Middle frontal gyrus (tissue), 1 donor: ENCODE measurements around the gene TOP3B.

ENCODE experiments used
- DNase-seq: peaks from one replicate; pipeline ENCODE4 v3.0.0-alpha.2; 2015; ENCODE audit warnings: low spot score; ENCODE audit errors: extremely low spot score

Gene TOP3B

DNA sequence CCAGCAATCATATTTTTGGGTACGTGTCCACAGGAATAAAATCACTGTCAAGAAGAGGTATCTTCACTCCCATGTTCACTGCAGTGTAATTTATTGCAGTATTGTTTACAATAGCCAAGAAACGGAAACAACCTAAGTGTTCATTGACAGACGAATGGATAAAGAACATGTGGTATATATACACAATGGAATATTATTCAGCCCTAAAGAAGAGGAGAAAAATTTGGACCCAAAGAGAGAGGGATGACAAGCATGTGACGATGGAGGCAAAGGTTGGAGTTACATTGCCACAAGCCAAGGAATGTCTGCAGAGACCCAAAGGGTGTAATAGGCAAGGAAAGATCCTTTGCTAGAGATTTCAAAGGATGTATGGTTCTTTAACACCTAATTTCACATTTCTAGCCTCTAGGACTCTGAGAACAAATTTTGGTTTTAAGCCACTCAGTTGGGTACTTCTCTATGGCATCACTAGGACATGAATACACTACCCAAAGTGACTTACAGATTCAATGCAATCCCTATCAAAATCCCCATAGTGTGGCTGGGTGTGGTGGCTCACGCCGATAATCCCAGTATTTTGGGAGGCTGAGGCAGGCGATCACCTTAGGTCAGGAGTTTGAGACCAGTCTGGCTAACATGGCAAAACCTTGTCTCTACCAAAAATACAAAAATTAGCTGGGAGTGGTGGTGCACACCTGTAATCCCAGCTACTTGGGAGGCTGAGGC lies 31.1 kb upstream of the TOP3B start:
- DNase-seq, result no peak

DNA sequence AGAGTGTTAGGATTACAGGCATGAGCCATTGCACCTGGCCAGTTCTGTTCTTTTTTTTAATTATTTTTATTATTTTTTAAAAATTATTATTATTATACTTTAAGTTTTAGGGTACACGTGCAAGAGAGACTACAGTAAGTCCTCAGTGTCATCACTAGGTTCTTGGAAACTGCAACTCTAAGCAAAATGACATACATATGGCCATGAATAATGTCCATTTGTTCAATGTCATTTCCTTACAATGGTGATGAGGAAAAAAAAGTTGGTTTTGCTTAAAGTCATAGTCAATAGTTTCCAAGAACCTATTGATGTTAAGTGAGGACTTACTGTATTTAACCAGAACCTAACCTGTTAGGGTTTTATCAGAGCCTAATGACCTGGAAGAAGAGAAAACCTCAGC lies 29.4 kb upstream of the TOP3B start:
- no peak for DNase-seq

DNA sequence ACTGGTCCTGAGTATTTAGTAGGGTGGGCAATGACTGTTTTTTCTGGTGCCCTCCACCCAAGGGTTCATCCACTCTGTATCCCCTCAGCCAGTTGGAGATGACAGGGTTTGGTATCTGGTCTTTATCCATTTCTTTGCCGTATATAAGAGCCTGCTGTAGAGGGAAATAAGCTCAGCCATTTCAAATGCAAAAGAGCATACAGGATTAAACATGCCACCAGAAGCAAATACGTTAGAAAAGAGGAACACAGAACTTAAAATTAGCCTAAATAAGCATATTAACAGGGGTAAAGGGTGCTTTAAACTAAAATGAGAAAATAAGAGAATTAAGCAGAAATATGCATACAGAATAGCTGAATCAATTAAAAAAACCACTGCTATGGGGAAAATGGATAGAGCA lies 27.8 kb upstream of the TOP3B start:
- no peak for DNase-seq

DNA sequence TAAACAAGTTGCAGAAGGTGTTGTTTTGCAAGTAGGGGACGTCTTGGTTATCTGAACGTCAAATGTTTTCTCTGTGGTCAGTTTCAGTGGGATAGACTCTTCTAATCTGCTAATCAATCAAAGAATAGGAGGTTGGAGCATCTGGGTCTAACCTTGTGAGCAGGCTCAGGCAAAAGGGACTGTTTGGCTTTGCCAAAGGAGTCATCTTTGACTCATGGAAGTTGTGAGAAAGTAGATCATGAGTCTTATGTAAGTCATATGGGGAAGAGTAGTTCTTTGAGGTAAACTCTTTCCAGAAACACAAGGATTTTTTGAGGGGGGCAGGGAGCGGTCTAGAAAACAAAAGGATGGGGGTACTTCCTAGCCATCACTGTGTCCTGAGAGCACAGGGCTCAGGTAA lies 27.1 kb upstream of the TOP3B start:
- DNase-seq, result no peak

DNA sequence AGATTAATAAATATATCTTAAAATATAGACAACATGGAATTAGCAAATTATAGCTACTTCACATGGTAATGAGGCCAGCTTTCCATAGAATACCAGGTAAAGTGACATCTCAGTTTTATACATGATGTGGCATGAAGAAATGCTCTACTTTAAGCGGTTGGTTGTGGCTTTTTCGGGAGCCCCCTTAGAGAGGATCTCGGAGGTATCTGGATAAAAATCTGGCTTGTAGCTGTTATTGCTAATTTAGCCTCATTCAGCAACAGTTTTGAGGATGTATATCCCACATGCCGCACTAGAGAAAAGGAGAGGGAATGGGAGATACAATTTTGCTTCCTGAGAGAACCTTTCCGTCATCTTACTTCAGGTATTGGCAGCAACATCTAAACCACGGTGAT lies 24.0 kb upstream of the TOP3B start:
- DNase-seq, result no peak

DNA sequence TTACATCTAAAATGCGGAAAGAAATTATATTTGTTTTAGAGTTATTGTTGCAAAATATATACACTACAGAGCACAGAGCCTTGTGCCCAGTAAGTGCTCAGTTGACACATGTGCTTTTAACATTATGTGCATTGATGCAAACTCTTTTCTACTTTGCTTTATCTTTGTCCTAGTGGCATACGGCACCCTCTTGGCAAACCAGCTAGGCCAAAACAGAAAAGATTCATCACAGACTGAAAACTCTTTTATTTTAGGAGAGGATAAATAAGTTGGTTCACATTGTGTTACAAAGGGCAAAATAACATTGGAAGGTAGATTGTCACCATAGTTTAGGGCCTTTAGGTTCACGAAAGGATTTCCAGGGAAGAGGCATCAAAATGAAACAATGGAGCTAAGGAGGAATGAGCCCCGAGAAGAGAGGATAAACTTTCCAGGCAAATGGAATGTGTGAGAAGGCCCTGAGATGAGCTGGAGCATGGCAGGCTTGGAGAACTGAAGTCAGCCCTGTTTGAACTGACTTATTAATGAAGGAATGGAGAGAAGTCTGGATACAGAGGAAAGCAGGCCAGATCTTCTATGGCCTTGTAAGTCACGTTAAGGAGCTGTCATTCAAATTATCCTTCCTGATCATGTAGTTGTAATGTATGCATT lies 23.5 kb upstream of the TOP3B start:
- no peak for DNase-seq

DNA sequence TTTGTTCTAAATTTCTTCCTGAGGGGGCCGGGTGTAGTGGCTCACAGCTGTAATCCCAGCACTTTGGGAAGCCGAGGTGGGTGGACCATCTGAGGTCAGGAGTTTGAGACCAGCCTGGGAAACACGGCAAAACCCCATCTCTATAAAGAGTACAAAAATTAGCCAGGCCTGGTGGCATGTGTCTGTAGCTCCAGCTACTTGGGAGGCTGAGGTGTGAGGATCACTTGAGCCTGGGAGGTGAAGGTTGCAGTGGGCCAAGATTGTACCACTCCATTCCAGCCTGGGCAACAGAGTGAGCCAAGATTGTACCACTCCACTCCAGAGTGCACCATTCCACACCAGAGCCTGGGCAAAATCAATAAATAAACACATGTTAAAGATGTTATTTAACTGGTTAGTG lies 20.6 kb upstream of the TOP3B start:
- no peak for DNase-seq

DNA sequence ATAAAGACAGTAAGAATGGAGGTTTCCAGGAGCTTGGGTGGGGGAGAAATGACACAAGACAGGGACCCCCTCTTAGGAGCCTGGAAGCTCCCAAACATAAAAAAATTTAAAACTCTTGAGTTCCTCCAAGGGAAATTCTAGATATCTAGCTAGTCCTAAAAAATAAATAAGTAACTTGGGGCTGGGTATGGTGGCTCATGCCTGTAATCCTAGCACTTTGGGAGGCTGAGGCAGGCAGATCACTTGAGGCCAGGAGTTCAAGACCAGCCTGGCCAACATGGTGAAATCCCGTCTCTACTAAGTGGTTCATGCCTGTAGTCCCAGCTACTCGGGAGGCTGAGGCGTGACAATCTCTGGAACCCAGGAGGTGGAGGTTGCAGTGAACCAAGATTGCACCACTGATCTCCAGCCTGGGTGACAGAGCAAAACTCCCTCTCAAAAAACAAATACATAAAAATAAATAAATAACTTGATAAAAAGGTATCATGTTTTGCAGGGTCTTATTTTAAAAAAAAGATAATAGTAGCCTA lies 20.0 kb upstream of the TOP3B start:
- DNase-seq, result no peak

DNA sequence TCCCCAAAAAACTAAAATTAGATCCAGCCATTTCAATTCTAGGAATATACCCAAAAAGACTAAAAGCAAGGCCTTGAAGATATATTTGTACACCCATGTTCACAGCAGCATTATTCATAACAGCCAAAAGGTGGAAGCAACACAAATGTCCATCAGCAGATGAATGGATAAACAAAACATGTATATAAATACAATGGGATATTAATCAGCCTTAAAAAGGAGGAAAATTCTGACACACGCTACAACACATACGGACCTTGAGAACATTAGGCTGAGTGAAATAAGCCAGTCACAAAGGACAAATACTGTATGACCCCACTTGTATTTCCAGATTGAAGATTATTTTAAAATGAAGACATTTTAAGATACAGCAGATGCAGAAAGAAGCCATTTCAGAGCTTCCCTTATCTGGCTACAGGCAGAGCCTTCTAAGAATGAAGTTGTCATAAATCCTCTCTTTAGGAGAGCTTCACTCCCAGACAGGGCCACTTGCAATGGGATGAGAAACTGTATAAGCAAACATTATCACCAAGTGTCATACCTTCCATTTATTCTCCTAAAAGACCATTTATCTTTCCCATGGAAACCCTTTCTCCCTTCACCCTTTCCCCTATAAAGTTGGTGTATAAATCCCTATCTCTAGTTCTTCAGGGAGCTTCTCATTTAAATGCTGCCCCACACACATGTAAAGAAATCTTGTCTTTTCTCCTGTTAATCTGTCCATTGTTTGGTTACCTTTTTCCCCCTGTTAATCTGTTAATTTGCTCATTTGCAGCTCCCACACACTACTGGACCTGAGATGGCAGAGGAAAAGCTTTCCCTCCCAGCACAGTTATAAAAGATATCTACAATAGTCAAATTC lies 19.3 kb upstream of the TOP3B start:
- no peak for DNase-seq

DNA sequence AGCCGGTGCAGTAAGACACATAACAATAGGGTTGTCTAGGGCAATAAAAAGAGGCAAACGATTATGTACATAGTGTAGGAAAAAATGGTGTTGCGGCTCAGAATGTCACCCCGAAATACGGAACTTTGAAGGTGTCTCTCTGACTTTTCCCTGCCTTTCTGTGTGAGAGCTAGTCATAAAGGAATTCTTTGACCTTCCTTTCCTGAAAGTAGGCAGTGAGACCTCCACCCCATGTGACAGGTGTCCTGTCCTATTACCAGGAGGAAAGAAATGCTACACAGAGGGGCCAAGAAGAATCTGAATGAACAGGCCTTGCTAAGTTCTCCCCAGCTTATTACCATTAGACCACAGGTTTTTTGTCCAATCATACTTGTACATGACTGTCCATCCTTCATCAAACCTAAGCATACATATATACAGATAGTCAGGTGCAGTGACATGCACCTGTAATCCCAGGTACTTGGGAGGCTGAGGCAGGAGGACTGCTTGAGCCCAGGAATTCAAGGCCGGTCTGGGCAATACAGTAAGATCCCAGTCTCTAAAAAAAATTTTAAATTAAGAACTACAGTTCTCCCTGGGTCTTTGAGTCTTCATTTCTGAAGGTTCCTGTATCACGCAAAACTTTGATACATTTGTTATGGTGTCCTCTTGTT lies 16.1 kb upstream of the TOP3B start:
- no peak for DNase-seq

DNA sequence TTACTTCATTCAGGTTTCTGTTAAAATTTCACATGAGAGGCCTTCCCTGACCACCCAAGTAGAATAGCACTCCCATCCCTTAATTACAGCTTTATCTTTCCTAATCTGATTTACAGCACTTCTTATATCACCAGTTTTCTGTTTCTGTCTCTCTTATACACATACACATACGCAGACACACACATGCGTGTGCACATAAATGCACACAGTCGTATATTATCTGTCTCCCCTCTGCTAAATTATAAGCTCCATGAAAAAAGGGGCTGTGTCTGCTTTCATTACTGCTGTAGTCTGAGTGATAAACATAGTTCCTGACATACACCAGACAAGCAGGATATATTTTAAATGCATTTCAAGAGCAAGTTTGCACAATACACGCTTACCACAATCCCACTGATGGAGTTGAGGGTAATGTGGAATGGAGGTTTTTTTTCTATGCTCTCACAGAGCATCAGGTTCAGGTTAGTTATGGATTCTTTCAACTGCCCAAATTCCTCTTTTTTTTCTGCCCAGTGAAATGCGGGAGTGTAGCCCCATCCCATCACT lies 13.7 kb upstream of the TOP3B start:
- no peak for DNase-seq

DNA sequence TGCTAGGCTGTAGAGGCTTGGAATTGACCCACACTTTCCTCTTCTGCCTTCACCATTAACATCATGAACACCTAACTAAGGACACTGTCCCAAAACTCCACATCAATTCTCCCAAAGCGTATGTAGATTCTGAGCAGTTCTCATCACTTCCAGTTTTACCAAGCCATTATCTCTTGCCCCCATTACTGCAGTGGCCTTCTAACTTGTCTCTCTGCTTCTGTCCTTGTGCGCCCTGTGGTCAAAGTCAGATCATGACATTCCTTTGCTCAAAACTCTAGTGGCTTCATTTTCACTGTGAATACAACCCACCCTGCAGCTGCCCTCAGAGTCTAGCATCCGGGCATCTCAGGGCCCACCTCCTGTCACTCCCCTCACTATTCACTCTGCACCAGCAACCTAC lies 13.1 kb upstream of the TOP3B start:
- DNase-seq, result no peak

DNA sequence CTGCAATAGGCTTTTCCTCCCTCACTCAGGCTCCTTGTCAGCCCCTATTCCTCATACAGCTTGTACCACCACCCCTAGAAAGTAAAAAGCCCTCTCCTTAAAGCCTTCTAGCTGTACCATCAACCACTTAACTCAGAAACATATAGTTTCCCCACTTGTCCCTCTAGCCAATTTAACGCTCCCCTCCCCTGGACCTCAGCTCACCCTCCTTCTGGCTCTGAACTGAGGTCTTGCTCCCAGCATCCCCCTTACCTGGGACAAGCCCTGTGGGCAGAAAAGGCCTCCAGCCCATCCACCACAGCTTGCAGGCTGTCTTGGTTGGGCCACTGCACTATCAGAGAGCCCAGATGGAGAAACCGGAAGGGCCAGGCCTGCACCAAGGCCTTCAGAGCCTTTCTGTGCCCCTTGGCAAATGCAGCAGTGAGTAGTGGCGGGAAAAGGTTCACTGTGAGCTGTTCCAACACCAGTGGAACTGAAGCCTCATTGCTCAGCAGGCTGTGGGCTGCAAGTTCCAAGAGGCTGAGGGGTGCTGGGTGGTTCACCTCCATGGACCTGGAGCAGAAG lies 12.4 kb upstream of the TOP3B start:
- no peak for DNase-seq

DNA sequence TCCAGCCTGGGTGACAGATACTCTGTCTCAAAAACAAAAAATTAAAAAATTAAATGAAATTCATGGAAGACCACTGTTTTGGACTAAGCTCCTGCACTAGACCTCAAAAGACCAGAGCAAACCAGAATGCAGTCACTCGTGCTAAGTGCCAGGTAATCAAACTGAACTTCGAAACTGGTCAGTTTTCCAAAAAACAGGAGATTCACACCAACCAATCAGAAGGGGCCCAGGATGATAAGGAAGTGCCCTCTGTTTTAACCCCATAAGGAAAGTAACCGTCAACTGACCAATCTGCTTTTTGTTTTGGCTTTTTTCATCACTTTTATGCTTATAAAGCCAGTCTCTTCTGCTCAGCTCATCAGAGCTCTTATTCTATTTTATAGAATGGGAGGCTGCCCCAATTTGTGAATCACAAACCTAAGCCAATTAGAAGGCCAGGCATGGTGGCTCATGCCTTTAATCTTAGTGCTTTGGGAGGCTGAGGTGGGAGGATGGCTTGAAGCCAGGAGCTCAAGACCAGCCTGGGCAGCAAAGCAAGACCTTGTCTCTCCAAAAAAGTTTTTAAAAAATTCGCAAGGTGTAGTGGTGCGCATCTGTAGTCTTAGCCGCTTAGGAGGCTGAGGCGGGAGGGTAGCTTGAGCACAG lies 10.1 kb upstream of the TOP3B start:
- no peak for DNase-seq

DNA sequence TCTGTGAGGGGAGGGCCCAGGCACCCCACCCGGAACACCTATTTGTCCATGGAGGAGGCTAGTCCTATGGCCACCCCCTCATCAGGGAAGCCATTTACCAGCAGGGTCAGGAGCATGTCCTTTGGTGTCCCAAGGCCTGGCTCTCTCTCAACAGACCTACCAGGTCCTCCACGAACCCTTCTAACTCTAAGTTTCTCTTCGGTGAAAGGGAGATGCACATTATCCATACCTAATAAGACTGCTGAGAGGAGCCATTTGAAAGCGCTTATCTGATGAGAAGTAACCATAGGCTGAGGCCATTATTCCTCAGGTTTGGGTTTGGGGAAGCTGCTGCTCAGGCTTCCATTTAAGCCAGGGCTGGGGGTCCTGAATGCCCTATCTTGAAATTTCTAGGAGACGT lies 9.2 kb upstream of the TOP3B start:
- DNase-seq, result no peak

DNA sequence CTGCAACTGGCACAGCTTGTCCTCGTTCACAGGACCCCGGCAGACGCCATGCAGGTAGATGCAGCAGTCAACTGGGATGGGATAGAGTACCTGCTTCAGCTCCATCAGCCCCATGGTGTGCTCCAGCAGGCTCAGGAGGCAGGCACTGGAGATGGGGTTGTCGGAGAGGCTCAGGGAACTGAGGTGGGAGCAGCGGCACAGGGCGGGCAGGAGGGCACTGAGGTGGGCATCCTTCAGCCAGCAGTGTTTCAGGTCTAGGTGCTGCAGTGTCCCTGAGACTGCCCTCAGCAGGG lies 8.7 kb upstream of the TOP3B start:
- no peak for DNase-seq

DNA sequence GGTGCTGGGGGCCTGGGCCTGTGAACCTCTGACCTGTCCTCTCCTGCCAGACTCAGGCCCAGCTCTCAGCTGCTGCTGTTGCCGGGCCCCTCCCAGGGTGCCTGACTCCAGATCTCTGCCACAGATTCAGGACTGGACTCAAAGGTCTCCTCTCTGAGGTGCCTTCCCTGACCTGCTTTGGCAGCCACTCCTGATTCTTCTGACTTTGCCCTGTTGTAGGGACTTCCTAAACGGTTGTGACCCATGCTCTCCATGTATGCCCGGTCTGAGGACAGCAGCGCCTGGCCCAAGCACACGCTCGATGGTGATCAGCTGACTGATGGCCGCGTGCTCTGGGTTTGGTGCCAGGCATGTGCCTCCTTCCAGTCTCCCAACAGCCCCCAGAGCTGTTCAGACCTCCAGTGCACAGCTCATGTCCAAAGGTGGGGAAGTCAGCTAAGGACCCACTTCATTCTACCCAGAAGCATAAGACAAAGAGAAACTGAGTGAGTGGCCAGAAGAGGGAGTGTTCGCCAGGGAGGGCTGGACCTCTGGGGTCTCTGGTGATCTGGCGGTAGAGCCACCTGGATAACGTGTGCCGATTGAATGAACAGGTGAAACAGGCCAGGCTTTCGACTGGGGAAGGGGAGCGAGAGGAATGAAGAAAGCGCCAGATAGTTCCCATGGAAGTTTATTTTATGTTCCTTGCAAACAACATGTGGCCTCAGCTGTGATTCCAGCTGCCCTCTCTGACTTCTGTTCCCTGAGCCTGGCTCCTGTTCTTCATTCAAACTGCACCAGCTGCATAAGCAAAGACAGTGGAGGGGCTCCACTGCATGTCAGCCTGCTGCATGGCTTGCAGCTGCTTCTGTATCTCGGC lies 8.1 kb upstream of the TOP3B start:
- no peak for DNase-seq

DNA sequence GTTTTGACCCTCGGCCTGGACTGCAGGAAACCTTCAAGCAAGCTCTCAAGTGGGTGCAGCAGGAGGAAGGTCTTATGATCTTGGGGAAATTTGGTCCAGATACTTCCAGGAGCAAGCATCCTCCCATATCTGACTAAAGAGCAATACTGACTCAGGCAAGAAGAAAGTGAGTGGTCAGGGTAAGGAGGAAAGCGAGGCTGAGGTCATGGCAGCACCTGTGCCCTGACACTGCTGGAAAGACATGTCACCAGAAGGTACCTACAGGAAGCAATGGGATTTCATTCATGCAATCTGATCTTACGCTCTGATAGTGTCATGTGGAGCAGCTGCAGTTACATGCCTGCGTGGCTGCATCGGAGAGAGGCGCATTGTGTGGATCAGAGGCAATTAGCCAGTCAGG lies 6.5 kb upstream of the TOP3B start:
- no peak for DNase-seq

DNA sequence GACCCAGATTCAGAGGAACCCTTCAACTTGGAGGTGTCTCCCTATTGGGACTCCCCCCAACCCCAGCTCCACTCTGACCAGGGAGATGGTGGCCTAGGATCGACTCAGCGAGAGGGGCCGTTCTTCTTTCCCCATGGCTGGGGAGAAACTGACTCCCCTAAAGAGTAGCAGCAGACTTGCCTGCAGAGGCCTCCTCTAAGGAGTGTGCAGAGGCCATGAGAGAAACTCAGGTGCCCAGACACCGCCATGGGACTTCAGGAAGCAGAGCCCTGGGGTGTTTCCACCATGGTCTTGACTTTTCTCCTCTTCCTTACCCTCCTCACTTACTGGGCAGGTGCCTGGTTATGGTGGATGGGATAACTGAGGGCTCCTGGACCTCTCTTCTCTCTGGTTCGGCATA lies 2.6 kb upstream of the TOP3B start:
- no peak for DNase-seq

DNA sequence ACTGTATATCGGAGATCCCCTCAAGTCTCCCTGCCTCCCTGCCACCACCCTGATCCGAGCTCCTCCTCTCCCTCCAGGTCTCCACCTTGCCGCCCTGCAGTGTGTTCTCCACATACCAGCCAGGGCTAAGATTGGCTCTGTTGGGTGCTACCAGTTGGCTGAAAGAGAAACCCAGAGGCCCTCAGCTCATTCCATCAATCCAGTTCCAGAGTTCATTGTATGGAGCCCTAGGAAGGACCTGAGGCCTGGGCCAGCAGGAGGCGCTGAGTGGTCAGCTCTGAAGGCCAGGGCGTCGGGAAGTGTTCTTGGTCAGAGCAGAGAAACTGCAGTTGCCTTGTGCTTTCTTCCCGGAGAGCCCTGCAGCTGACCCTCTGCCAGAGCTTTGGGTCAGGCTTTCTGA lies 2.2 kb upstream of the TOP3B start:
- DNase-seq, result no peak
